Measurements from ENCODE around the gene BMP6. TPM values are rescaled to one million over a fixed set of nuclear protein-coding genes. Genes with fewer than 3 reads are reported as not detected.

Gene BMP6
- total RNA-seq, 1 donor from 2014 or later: 9.0 TPM

GRCh38 chr6:7777074-7777473 lies 51.2 kb downstream of the BMP6 start:
- intact Hi-C loops (cut with DNase I): no loop called here
- no peak for ATAC-seq

GRCh38 chr6:7781240-7781639 lies 55.3 kb downstream of the BMP6 start:
- ATAC-seq (no peak), DNase-seq (ENCODE audit: low spot score) (no peak)
- intact Hi-C loops (cut with DNase I): no loop called here

More at GRCh38 chr6:7777074-7777473, 51.2 kb downstream of the BMP6 start:
- DNase-seq (ENCODE audit: low spot score): no peak

- intact Hi-C loops (cut with DNase I): no loop called here
- ATAC-seq (no peak), DNase-seq (ENCODE audit: low spot score) (no peak)
Observed at GRCh38 chr6:7784248-7784647, 58.3 kb downstream of the BMP6 start.

GRCh38 chr6:7784706-7785105 lies 58.8 kb downstream of the BMP6 start:
- no peak for DNase-seq (ENCODE audit: low spot score)
- intact Hi-C loops (cut with DNase I): no loop called here
- ATAC-seq: no peak

- no peak for ATAC-seq
- no peak for DNase-seq (ENCODE audit: low spot score)
- intact Hi-C loops (cut with DNase I): no loop called here
Observed at GRCh38 chr6:7785243-7786035, 59.5 kb downstream of the BMP6 start.

- ATAC-seq: peak; percentile 69
- no peak for DNase-seq (ENCODE audit: low spot score)
- intact Hi-C loops (cut with DNase I): no loop called here
Observed at GRCh38 chr6:7786214-7786661, 60.3 kb downstream of the BMP6 start.

- peak; percentile 91 for ATAC-seq
- intact Hi-C loops (cut with DNase I): no loop called here
- no peak for DNase-seq (ENCODE audit: low spot score)
Observed at GRCh38 chr6:7787137-7787608, 61.3 kb downstream of the BMP6 start.

- DNase-seq (ENCODE audit: low spot score) (no peak), ATAC-seq (no peak)
- intact Hi-C loops (cut with DNase I): no loop called here
Observed at GRCh38 chr6:7787731-7788130, 61.8 kb downstream of the BMP6 start.

GRCh38 chr6:7794509-7794908 lies 68.6 kb downstream of the BMP6 start:
- intact Hi-C loops (cut with DNase I): no loop called here
- DNase-seq (ENCODE audit: low spot score) (no peak), ATAC-seq (no peak)

GRCh38 chr6:7797386-7797785 lies 71.5 kb downstream of the BMP6 start:
- no peak for DNase-seq (ENCODE audit: low spot score)
- no peak for ATAC-seq
- intact Hi-C loops (cut with DNase I): no loop called here

GRCh38 chr6:7798751-7799150 lies 72.9 kb downstream of the BMP6 start:
- ATAC-seq (no peak), DNase-seq (ENCODE audit: low spot score) (no peak)
- intact Hi-C loops (cut with DNase I): no loop called here

- DNase-seq (ENCODE audit: low spot score) (no peak), ATAC-seq (no peak)
- intact Hi-C loops (cut with DNase I): no loop called here
Observed at GRCh38 chr6:7802662-7803061, 76.8 kb downstream of the BMP6 start.

GRCh38 chr6:7803214-7803613 lies 77.3 kb downstream of the BMP6 start:
- DNase-seq (ENCODE audit: low spot score) (no peak), ATAC-seq (no peak)
- intact Hi-C loops (cut with DNase I): no loop called here

GRCh38 chr6:7805078-7805849 lies 79.4 kb downstream of the BMP6 start:
- intact Hi-C loops (cut with DNase I): no loop called here
- DNase-seq (ENCODE audit: low spot score): no peak
- ATAC-seq: no peak

- no peak for DNase-seq (ENCODE audit: low spot score)
- intact Hi-C loops (cut with DNase I): no loop called here
- no peak for ATAC-seq
Observed at GRCh38 chr6:7805850-7806214, 79.9 kb downstream of the BMP6 start.

- DNase-seq (ENCODE audit: low spot score) (no peak), ATAC-seq (no peak)
- intact Hi-C loops (cut with DNase I): no loop called here
Observed at GRCh38 chr6:7806711-7807110, 80.8 kb downstream of the BMP6 start.

- ATAC-seq: no peak
- intact Hi-C loops (cut with DNase I): no loop called here
- DNase-seq (ENCODE audit: low spot score): no peak
Observed at GRCh38 chr6:7809346-7809745, 83.4 kb downstream of the BMP6 start.

- intact Hi-C loops (cut with DNase I): no loop called here
- ATAC-seq (no peak), DNase-seq (ENCODE audit: low spot score) (no peak)
Observed at GRCh38 chr6:7811441-7811840, 85.5 kb downstream of the BMP6 start.

GRCh38 chr6:7812623-7813022 lies 86.7 kb downstream of the BMP6 start:
- intact Hi-C loops (cut with DNase I): no loop called here
- no peak for ATAC-seq
- DNase-seq (ENCODE audit: low spot score): no peak

- intact Hi-C loops (cut with DNase I): no loop called here
- DNase-seq (ENCODE audit: low spot score): no peak
- no peak for ATAC-seq
Observed at GRCh38 chr6:7813193-7813592, 87.3 kb downstream of the BMP6 start.

All from sciatic nerve (tissue), 2 donors.